Globus pallidus (tissue), 1 donor: Measurements from ENCODE around the gene MACROD2.

Source experiments
- DNase-seq: peaks from one replicate; pipeline ENCODE4 v3.0.0-alpha.2; 2015; ENCODE audit warnings: low spot score

The MACROD2 gene

GRCh38 chr20:15859061-15859460, 1863.7 kb downstream of the MACROD2 start:
- DNase-seq: no peak

DNA sequence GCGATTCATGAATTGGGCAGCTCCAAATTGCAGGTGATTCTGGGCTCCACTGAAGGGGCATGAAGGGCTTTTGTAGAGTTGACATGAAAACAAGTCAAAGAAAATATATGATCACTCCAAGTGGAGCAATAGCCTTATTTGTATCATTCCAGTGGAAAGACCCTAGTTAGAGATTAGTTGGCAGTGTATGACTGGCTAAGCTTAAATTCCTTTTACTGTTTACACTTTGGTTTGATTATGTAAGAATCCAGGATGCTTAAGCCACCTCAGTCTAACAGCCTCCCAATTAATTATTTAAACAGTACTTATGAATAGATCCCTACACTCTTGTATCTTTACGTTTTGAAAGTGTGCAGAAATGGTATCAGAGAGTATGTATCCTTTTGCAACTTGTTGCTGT, 1865.5 kb downstream of the MACROD2 start:
- no peak for DNase-seq

DNA sequence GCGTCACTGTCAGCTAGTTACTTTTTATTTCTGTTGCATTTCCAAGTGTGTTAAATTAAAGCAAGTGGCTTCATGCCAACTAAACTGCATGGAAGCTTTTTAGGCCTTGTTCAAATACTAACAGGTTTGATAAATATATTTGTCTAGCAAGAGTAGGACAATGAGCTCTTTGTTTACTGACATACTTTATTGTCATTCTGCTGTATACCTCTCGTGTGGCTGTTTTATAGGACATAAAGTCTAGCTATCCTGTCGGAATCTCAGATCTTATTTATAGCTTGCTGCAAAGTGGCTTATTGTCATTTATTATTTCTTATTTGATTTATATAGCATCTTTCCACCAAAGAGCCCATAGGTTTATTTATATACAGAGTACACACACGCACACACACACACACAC, 1866.9 kb downstream of the MACROD2 start:
- DNase-seq: no peak

- no peak for DNase-seq
Measured at GRCh38 chr20:15863735-15864134, 1868.4 kb downstream of the MACROD2 start.

- DNase-seq: no peak
Measured at GRCh38 chr20:15865553-15865952, 1870.2 kb downstream of the MACROD2 start.

- DNase-seq: no peak
Measured at GRCh38 chr20:15866916-15867730, 1871.8 kb downstream of the MACROD2 start.

GRCh38 chr20:15867899-15868298, 1872.6 kb downstream of the MACROD2 start:
- no peak for DNase-seq

DNA sequence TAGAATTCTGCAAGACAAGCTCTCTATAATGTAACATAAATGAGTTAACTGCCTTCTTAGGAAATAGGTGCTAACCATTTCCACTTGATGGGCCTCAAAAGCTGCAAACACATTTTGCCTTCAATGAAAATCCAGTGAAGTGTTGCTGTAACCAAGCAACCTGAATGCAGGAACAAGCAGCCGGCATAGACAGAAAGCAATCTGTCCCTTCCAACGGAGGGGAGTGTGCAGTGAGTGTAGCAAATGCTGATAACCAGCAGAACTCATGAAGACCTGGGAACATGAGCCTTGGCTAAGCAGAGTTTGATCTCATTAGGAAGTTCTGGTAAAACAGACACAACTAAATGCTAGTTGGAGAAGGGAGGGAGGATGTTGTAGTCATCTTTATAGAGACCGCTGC, 1880.1 kb downstream of the MACROD2 start:
- DNase-seq: no peak

DNA sequence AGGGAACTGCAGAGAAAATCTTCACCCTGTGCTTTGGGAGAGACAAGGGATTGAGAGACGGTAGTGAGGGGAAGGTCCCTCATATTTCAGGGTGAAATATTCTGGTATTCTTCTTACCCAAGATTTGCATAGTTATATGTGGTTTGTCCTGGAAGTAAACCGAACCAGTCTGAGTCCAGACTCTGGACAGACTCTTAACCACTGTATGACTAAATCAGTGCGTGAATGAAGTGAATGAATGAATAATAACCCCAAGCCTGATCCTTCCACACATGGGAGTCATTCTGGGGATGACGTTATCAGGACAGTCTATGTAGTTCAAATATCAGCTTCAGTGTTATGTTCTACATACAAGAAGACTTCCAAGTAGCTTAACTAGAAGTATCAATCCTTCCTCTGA, 1887.2 kb downstream of the MACROD2 start:
- no peak for DNase-seq

- no peak for DNase-seq
Measured at GRCh38 chr20:15886250-15886649, 1890.9 kb downstream of the MACROD2 start.

- DNase-seq: no peak
Measured at GRCh38 chr20:15887387-15887786, 1892.1 kb downstream of the MACROD2 start.

- DNase-seq: no peak
Measured at GRCh38 chr20:15889061-15889460, 1893.7 kb downstream of the MACROD2 start.

DNA sequence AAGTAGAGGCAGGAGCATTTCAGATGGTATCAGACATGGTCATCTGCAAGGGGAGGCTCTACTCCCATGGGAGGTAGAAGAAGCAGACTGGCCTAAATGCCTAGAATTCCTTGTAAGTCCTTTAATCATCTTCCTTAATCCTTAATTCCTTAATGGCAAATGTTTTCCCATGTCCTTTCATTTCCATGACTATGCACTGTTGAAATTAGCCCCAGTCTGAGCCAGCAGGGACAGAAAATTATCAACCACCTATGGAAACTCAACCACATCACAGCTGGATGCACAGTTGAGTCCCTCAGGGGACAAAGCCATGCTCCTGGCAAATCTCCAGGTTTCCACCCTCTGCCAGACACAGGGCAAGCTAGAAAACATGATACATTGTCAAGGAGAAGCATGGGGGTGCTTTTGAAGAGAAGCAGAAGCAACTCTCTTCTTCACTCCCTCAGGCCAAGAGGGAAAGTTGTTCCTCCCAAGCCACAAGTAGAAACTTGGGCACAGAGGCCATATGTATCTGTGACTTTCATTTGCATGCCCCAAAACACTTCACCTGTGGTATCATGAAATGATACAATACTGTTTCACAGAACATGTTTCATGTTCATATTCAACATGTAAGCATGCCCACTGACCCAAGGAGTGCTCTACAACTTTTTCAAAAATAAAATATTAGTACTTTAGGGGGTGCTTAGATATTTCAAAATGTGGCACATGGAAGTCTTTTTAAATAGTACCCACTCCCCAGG, 1894.4 kb downstream of the MACROD2 start:
- DNase-seq: no peak

DNA sequence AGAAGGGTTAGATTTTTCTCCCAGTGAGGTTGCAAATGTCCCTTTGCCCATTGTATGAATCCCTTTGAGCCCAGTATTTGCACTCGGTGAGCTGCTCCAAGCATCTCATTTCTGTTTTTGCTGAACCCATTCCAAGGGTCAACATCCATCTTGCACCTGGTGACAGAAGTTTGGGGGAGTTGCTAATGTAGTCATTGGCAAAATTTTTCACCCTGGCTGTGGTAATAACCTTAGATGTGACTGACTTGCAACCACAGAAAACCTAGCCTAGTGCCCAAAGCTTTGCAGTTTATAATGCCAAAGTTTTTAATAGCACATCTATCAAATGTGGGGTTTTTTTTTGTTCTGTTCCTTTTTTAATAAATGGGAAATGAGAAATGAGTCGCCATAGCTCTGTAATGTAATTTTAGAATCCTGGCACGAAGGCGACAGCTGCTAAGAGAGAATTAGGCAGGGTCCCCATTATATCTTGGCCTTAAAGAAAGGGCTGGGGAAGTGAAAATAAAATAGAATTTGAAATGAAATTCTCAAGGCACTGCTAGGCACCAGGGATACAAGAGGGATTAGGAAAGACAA, 1895.2 kb downstream of the MACROD2 start:
- no peak for DNase-seq

DNA sequence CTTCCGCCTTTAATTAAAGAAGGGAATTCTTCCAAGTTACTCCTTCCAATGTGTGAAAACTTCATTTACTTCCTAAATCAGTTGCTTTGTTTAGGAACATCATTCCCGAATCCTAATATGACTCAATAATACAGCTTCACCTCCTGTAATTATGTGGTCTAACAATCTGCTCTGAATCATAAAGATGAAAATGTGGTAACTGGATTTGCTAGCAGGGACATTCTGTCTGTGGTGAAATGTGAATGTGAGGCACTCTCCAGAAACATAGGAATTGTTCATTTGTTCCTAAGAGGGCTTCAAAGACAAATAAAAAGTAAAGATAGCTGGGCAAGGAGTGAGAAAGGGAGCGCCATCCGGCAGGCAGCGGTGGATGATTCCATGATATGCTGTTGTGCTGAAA, 1899.8 kb downstream of the MACROD2 start:
- no peak for DNase-seq

GRCh38 chr20:15895560-15896084, 1900.3 kb downstream of the MACROD2 start:
- DNase-seq: no peak

- no peak for DNase-seq
Measured at GRCh38 chr20:15899967-15900366, 1904.7 kb downstream of the MACROD2 start.

GRCh38 chr20:15900443-15900842, 1905.1 kb downstream of the MACROD2 start:
- DNase-seq: no peak

GRCh38 chr20:15902493-15902892, 1907.2 kb downstream of the MACROD2 start:
- DNase-seq: no peak

GRCh38 chr20:15905661-15906060, 1910.3 kb downstream of the MACROD2 start:
- no peak for DNase-seq

DNA sequence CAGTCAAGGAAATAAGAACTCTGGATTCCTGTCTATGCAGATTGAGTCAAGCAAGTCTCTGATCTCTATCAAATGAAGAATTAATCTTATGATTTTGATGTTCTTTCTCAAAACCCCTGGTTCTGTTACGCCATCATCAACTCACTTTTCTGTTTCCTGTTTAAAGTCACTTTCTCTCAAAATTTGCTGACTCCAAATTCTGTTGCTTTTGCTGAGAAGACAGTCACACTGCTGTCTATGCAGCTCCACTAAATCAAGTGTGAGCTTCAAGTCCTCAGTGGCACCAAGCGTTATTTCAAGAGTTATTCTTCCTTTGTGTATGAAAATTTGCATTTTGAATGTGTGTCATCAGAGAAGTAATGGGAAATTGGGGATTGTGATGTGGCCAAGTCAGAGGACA, 1914.7 kb downstream of the MACROD2 start:
- no peak for DNase-seq

- no peak for DNase-seq
Measured at GRCh38 chr20:15911581-15911980, 1916.3 kb downstream of the MACROD2 start.
